Stimulated activated CD4-positive, alpha-beta T cell treated with anti-CD3 and anti-CD28 coated beads, Interleukin-2, amount 100 ng/mL, for 24 hours (primary cell): ENCODE results near the gene KCNAB2.

Source experiments
- DNase-seq, 2 donors: peaks; one replicate each; pipeline ENCODE4 v3.0.0-alpha.2; 2020

KCNAB2 gene

DNA sequence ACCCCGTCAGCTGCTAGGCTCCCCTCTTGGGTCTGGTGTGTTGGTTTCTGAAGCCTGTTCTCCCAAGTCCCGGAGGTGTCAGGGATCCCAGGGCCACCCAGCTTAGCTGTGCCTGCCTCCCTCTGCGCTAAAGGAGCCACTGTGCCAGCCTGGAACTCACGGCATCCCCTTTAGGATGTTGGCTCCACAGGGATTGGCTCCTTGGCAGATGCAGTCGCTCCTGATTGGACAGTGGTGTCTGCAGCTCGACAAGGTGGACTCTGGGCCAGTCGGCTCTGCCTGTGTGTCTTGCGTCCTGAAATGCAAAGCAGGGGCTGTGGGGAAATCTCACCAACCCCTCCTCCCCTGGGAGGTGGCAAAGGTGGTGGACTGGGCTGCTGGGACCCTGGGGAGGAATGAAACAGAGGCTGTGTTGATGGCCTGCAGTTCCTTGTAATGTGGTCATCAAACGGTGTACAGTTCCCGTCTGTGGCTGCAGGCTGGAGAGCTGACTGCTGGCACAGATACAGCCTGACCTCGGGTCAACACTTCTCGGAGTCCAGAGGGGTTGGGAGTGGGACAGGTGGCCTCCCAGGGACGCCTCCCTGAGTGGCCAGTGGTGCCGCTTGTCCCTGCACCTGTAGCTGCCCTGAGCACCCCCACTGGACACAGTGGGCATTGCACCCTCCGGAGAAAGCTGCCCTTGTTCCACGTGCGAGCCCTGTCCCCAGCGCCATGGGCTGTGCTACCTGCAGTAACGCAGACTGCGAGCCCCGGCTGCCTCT is 11.5 kb upstream of the KCNAB2 start:
- peak; percentile 51 to 53 for DNase-seq

GRCh38 chr1:6034750-6035096 is 11.0 kb upstream of the KCNAB2 start:
- DNase-seq, result no peak

- no peak for DNase-seq
Observed at GRCh38 chr1:6035303-6035702, 10.4 kb upstream of the KCNAB2 start.

- DNase-seq, result no peak
Observed at GRCh38 chr1:6035719-6036118, 10.0 kb upstream of the KCNAB2 start.

GRCh38 chr1:6037338-6037762 is 8.3 kb upstream of the KCNAB2 start:
- DNase-seq, result no peak

DNA sequence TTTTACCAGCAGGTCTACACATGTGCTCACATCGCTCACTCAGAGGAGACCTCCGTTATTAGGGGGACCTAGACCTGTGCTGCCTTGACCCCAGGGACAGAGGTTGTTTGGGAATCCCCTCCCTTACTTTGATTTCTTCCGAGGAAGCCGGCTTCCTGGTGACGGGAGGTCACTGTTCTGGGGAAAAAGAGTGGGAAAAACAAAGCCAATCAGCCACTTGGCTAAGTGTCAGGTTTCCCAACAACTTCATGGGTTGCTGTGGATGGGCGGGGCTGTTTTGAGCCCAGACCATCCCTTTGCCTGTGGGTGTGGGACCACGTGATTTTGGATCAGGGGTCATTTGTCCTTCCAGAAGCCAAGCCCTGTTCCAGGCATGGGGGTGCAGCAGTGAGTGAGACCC is 7.1 kb upstream of the KCNAB2 start:
- DNase-seq, result no peak

- no peak for DNase-seq
Observed at GRCh38 chr1:6039031-6039430, 6.7 kb upstream of the KCNAB2 start.

DNA sequence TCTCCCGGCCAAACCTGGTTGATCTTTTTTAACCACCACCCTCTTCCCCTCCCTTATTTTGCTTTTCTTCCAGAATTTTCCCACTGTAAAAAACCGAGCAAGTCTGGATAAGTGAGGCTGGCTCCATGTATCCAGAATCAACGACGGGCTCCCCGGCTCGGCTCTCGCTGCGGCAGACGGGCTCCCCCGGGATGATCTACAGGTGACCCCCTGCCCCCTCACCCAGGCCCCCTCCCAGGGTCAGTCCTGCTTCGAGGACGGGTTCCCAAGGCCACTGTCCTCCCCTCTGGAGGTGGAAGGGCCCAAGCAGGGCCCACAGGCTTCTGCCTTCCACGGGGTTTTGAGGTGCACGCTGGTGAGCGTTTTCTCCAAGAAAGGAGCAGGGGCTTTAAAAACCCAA is 5.2 kb upstream of the KCNAB2 start:
- no peak for DNase-seq

- DNase-seq, result no peak
Observed at GRCh38 chr1:6040861-6041415, 4.8 kb upstream of the KCNAB2 start.

DNA sequence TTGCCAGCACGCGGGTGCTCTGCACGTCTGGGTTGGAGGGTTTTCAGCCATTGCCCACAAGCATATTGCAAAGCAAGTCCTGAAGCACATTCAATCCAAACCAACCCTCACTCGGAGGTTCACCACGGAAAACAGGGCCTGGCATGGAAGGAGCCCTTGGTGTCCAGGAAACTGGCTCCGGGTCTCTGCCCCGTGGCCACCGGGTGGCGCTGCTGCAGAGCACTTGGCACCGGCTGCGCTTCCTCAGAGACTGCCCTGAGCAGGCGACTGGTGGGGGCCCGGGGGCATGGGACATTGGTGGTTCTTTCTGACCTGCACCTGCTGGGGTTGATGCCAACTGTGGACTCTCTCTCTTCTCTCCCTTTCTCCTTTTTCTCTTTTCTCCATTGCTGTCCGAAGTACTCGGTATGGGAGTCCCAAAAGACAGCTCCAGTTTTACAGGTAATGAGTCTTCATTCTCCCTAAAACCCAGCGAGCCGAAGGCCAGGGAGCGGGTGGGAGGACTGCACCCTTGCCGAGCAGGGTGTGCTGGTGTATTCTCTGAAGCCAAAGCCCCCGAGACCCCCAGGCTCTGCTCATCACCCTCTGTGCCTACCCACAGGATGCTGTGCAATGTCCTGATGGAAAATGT is 4.1 kb upstream of the KCNAB2 start:
- DNase-seq, result peak; percentile 40 to 42

GRCh38 chr1:6043561-6043960 is 2.1 kb upstream of the KCNAB2 start:
- DNase-seq, result no peak

- no peak for DNase-seq
Observed at GRCh38 chr1:6044481-6045109, 1.1 kb upstream of the KCNAB2 start.

GRCh38 chr1:6045110-6045502 is 582 bp upstream of the KCNAB2 start:
- no peak for DNase-seq

DNA sequence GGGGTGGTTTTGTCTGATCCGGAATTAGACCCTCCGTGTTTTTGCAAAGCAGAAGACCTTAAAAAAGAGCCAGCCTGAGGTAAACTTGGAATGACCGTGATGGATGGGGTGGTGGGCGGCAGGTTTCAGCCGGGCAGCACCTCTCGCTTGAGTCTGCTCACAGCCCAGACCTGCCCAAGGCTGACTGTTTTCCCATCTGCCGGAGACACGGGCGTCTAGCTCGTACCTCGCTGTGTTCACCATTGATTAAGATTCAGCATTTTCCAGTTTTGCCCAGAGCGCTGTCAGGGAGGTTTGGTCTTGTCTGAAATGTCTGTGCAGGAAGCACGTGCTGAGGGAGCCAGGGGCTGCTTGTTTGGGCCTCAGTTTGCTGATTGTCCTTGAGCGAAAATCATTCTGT is 591 bp downstream of the KCNAB2 start:
- DNase-seq, result no peak

- no peak for DNase-seq
Observed at GRCh38 chr1:6048179-6048867, 2.6 kb downstream of the KCNAB2 start.

DNA sequence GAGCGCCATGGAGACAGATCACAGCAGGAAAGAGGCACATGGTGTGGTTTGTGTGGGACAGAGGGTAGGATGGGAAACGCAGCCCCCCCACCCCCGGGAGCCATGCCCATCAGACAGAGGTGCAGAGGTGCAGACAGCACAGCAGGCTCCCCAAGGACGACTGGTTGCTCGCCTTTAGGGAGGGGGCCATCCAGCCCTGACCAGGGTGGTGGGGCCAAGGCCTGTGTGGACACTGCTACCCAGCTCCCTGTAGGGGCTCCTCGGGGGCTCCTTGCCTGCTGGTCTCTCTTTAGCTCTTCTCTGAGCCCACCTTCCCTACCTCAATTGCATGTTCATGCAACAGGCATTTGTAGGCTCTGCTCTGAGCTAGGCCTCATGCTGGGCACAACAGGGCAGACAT is 3.7 kb downstream of the KCNAB2 start:
- DNase-seq, result no peak

GRCh38 chr1:6051423-6051822 is 5.7 kb downstream of the KCNAB2 start:
- DNase-seq, result no peak

DNA sequence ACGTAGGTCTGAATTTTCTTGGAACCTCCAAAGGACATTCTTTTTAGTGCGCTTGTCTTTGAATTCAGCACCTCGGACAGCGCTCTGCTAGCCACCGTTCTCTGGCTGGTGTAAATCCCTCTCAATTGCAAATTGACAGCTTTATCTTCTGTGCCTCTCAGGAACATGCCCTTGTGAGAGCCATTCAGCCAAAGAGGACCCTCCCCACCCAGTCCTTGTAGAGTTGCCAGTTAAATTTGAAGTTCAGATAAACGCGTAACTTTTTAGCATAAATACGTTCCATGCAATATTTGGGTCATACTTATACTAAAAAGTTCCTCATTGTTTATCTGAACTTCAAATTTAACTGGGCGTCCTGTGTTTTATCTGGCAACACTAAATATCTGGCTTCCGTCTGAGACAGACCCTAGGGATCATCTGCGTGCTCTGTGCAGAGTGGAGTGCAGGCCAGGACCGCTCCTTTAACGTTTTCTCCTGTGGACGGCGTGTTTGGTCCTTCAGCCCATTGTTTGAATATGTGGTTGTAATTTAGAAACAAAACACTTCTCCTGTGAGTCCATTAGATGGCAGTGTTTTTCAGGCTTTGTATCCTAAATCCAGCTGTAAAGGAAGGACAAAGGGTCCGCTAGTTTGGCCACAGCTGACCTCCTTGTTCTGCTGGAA is 7.0 kb downstream of the KCNAB2 start:
- peak; percentile 48 to 49 for DNase-seq

DNA sequence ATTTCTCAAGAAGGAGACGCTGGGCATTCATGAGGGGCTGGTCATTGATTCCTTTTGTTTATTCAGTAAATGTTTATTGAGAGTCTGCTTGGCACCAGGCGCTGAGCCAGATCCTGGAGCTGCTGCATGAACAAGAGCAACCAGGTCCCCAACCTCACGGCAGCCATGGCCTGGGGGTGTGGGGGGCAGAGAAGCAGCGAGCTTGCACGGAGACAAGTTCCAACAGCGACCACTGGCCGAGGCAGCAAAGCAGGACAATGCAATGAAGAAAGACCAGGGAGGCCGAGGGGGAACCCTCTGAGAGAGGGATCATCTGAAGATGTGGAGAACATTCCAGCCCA is 7.5 kb downstream of the KCNAB2 start:
- DNase-seq, result no peak

DNA sequence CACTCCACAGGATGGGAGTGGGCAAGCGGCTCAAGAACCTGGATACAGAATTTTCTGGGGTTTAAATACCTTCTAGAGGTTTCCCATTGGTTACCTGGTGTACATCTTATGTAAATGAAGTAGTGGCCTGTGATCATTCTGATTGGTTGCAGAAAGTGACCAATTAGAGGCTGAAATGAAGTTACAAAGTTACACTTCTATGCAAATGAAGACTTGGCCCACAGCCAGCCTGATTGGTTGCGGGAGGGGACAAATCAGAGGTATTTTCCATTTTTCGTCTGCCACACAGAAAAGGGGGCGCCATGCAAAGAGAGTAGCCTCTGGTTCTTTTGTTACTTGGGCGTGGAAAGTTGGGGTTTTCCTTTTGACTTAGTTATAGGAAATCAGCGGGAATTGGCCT is 8.9 kb downstream of the KCNAB2 start:
- DNase-seq, result no peak

GRCh38 chr1:6056572-6056948 is 10.9 kb downstream of the KCNAB2 start:
- DNase-seq, result no peak

DNA sequence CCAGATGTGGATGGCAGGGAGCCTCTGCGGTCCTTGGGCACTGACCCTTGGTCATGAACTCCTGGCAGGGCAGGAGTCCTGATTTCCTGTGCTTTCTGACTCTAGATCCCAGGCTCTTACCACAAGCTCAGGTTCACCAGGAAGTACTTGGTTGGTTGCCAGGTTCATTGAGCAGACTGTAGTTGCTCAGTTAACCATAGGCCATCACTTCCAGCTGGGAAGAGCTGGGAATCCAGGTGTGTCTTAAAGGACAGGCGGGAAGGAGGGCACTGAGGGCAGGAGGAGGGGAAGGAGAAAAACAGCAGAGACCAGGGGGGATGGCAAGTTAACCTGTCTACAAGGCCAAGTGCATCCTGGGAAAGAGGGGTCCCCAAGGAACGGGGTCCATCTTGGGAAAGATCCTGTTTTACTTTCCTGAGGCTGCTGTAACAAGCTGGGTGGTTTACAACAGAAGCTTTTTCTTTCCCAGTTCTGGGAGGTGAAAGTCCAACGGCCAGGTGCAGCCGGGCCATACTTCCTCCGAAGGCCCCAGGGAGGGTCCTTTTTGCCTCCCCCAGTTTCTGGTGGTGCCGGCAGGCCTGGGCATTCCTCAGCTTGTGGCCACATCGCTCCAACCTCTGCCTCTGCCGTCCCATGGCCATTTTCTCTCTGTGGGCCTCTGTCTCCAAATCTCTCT is 11.6 kb downstream of the KCNAB2 start:
- DNase-seq, result no peak

DNA sequence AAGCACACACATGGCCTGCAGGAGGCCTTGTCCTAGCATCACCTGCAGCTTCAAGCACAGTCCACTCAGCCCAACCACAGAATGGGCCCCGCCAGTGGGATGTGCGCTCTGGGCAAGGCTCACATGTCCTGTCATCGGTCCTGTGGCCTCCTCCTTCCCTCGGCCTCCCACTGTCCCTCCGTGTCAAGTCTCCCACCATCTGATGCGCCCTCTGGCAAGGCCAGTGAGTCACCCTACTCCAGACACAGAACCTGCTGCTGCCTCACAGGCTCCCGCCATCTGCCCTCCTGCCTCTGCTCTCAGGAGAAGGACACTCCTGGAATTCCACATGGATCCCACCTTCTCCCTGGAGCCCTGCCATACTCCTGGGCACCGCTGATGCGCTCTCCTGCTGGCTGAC is 14.2 kb downstream of the KCNAB2 start:
- no peak for DNase-seq
